Measurements from ENCODE around the gene NUP214. TPM values are rescaled to one million over a fixed set of nuclear protein-coding genes. Genes with fewer than 3 reads are reported as not detected.

Gene NUP214
- total RNA-seq, 1 donor from 2014 or later = 70.2 TPM

DNA sequence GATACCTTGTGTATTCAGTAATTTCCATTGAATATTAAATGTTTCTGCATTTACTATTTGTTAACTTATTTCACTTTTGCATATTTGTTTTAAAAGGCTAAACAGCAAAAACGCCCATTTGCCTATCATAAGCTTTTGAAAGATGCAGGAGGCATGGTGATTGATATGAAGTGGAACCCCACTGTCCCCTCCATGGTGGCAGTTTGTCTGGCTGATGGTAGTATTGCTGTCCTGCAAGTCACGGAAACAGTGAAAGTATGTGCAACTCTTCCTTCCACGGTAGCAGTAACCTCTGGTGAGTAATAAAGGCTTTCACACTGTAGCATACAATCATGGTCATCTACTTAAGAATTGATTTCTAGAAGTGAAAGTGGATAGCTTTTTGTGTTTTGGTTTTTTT lies 3.8 kb downstream of the NUP214 start:
- no peak for DNase-seq (ENCODE audit: extremely low spot score in 2 of 2)
- H3K4me1 ChIP-seq = peaks cover 22% of the 10 kb centered on the region
- no peak overlapping the region for H3K27ac ChIP-seq
- H3K4me3 ChIP-seq = no peak overlapping the region
- H3K36me3 ChIP-seq = peaks cover 0 to 55% of the 10 kb centered on the region in 2 donors
- no peaks in the 10 kb centered on the region for H3K9me3 ChIP-seq
- TF ChIP-seq, protein P1, sequence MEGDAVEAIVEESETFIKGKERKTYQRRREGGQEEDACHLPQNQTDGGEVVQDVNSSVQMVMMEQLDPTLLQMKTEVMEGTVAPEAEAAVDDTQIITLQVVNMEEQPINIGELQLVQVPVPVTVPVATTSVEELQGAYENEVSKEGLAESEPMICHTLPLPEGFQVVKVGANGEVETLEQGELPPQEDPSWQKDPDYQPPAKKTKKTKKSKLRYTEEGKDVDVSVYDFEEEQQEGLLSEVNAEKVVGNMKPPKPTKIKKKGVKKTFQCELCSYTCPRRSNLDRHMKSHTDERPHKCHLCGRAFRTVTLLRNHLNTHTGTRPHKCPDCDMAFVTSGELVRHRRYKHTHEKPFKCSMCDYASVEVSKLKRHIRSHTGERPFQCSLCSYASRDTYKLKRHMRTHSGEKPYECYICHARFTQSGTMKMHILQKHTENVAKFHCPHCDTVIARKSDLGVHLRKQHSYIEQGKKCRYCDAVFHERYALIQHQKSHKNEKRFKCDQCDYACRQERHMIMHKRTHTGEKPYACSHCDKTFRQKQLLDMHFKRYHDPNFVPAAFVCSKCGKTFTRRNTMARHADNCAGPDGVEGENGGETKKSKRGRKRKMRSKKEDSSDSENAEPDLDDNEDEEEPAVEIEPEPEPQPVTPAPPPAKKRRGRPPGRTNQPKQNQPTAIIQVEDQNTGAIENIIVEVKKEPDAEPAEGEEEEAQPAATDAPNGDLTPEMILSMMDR (IDR thresholded peaks at IDR 0.05) = no peak
- TF ChIP-seq POLR2AphosphoS5 (IDR thresholded peaks at IDR 0.05; ENCODE audit: insufficient read depth in 1 of 2, low read depth in 1 of 2) (no peak), POLR2A (IDR thresholded peaks at IDR 0.05) (no peak)
- intact Hi-C loops (cut with DNase I) = loop anchor here (5.0 kb wide), 1 partner anchor 1577 kb away; no protein-coding TSS in a partner anchor
- no peaks in the 10 kb centered on the region for H3K27me3 ChIP-seq

DNA sequence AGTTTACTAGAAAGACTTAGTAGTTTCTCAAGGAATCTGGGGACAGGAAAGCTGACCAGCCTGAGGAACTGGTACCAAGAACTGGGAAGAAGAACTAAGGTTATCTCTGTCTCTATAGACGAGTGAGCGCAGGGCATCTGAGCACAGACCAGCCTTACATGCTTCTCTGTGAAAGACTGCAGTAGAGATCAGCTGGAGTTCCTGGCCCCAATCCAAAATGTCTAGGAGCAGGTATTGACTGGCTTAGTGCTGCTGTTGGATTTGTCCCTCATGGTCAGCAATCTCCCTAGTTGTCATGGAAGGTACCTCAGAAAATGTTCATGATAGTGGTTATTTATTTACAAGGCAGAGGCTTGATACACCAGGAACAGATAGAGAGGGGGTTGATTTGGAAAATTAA lies 13.3 kb downstream of the NUP214 start:
- DNase-seq (ENCODE audit: extremely low spot score in 2 of 2) = no peak
- no peaks in the 10 kb centered on the region for H3K27me3 ChIP-seq
- H3K4me1 ChIP-seq = no peaks in the 10 kb centered on the region
- no peak overlapping the region for H3K4me3 ChIP-seq
- peaks cover 10 to 82% of the 10 kb centered on the region in 2 donors for H3K36me3 ChIP-seq
- intact Hi-C loops (cut with DNase I) = no loop called here
- TF ChIP-seq POLR2AphosphoS5 (IDR thresholded peaks at IDR 0.05; ENCODE audit: insufficient read depth in 1 of 2, low read depth in 1 of 2) (no peak), POLR2A (IDR thresholded peaks at IDR 0.05) (no peak)
- TF ChIP-seq, protein P1 (IDR thresholded peaks at IDR 0.05) = no peak
- H3K9me3 ChIP-seq = no peaks in the 10 kb centered on the region
- H3K27ac ChIP-seq = no peak overlapping the region

DNA sequence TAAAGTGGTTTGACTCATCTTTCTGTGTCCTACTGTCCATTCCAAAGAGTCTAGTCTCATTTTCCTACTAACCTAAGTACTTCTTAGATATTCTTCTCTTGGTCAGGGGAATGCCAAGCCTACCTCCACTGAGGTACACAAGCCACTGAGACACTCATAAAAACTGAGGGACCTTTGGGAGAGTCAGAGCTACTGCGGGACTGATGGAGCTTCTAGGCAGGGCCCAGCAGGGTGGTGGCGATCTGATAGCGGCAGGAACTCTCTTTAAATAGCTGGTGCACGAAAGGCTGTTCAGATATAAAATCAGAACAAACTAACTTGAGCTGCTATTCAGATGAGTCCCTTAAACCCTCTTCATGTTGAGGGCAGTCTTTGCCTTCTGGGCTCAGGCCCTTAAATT lies 14.7 kb downstream of the NUP214 start:
- H3K4me1 ChIP-seq = no peaks in the 10 kb centered on the region
- no peaks in the 10 kb centered on the region for H3K27me3 ChIP-seq
- intact Hi-C loops (cut with DNase I) = no loop called here
- H3K27ac ChIP-seq = no peak overlapping the region
- H3K36me3 ChIP-seq = peaks cover 10 to 82% of the 10 kb centered on the region in 2 donors
- no peak for DNase-seq (ENCODE audit: extremely low spot score in 2 of 2)
- no peak for TF ChIP-seq POLR2A (IDR thresholded peaks at IDR 0.05)
- TF ChIP-seq, protein P1 (IDR thresholded peaks at IDR 0.05) = no peak
- TF ChIP-seq POLR2AphosphoS5 (IDR thresholded peaks at IDR 0.05; ENCODE audit: insufficient read depth in 1 of 2, low read depth in 1 of 2) = no peak
- no peaks in the 10 kb centered on the region for H3K9me3 ChIP-seq
- no peak overlapping the region for H3K4me3 ChIP-seq

DNA sequence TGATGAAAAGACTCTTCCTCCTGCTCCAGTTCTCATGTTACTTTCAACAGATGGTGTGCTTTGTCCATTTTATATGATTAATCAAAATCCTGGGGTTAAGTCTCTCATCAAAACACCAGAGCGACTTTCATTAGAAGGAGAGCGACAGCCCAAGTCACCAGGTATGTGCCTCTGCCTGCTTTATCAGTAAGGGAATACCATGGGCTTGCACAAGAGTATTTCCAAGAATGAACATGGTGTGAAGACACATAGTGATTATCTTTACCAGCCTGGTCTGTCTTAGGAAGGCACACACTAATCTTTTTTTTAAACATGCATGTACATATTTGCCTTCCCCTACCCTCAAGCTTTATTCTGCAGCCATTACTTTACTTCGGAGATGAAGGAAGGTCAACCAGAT lies 15.2 kb downstream of the NUP214 start:
- no peak for DNase-seq (ENCODE audit: extremely low spot score in 2 of 2)
- Histone ChIP-seq H3K4me3 (no peak overlapping the region), H3K9me3 (no peaks in the 10 kb centered on the region), H3K36me3 (peaks cover 10 to 82% of the 10 kb centered on the region in 2 donors), H3K27ac (no peak overlapping the region), H3K4me1 (no peaks in the 10 kb centered on the region), H3K27me3 (no peaks in the 10 kb centered on the region)
- TF ChIP-seq, protein P1 (IDR thresholded peaks at IDR 0.05) = no peak
- no peak for TF ChIP-seq POLR2A (IDR thresholded peaks at IDR 0.05)
- TF ChIP-seq POLR2AphosphoS5 (IDR thresholded peaks at IDR 0.05; ENCODE audit: insufficient read depth in 1 of 2, low read depth in 1 of 2) = no peak
- intact Hi-C loops (cut with DNase I) = no loop called here

DNA sequence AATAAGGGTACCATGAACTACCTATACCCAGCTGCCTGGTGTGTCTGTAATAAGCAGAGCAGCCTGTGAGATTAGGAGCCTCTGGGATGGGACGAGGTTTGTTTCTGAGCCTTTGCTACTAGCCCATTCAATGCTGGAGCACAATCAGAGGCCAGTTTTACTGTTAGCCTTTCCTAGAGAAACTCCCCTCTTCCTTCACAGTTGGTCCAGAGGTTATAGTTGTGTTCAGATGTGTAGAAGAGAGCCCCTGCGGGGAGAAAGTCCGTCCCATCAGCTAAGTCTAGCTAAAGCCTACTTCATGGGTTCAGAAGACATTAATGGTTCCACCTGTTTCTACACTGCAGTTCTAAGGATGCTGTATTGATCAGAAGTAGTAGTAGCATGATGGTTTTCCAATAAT lies 16.8 kb downstream of the NUP214 start:
- Histone ChIP-seq H3K27ac (no peak overlapping the region), H3K27me3 (no peaks in the 10 kb centered on the region), H3K4me3 (no peak overlapping the region), H3K9me3 (no peaks in the 10 kb centered on the region), H3K36me3 (peaks cover 10 to 81% of the 10 kb centered on the region in 2 donors), H3K4me1 (no peaks in the 10 kb centered on the region)
- no peak for DNase-seq (ENCODE audit: extremely low spot score in 2 of 2)
- intact Hi-C loops (cut with DNase I) = no loop called here
- TF ChIP-seq POLR2A (IDR thresholded peaks at IDR 0.05) (no peak), POLR2AphosphoS5 (IDR thresholded peaks at IDR 0.05; ENCODE audit: insufficient read depth in 1 of 2, low read depth in 1 of 2) (no peak)
- TF ChIP-seq, protein P1 (IDR thresholded peaks at IDR 0.05) = no peak

All from vagina (tissue), 2 donors.